ENCODE results near the gene CLN3. TPM values are rescaled to one million over a fixed set of nuclear protein-coding genes. Genes with fewer than 3 reads are reported as not detected.

CLN3 gene
- total and polyA plus RNA-seq, 2 experiments from 2014 or later = 25.2 to 39.2 TPM

DNA sequence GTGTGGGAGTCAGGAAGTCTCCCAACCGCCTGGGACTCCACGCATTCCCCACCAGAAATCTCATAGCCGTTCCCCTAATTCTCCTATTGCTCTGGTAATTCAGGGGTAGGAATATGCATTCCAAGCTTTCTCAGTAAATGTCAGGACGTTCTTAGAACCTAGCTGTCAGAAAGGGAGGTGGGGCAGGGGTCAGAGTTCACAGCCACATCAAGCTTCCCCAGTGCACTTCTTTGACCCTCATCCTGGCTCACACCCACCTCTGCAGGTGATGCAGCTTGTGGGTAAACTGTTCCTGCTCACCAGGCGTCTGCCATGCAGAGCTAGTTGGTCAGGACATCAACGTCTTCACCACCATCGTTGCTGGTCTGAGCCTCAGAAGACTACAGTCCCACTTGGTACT is 28.8 kb upstream of the CLN3 start:
- H3K4me3 ChIP-seq = no peak overlapping the region
- DNase-seq (ENCODE audit: low read depth in 1 of 2, low spot score in 1 of 2) = no peak
- TF ChIP-seq, protein P1, sequence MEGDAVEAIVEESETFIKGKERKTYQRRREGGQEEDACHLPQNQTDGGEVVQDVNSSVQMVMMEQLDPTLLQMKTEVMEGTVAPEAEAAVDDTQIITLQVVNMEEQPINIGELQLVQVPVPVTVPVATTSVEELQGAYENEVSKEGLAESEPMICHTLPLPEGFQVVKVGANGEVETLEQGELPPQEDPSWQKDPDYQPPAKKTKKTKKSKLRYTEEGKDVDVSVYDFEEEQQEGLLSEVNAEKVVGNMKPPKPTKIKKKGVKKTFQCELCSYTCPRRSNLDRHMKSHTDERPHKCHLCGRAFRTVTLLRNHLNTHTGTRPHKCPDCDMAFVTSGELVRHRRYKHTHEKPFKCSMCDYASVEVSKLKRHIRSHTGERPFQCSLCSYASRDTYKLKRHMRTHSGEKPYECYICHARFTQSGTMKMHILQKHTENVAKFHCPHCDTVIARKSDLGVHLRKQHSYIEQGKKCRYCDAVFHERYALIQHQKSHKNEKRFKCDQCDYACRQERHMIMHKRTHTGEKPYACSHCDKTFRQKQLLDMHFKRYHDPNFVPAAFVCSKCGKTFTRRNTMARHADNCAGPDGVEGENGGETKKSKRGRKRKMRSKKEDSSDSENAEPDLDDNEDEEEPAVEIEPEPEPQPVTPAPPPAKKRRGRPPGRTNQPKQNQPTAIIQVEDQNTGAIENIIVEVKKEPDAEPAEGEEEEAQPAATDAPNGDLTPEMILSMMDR (IDR thresholded peaks at IDR 0.05; ENCODE audit: low read depth, low read length) = no peak
- H3K9me3 ChIP-seq (ENCODE audit: low read depth) = no peaks in the 10 kb centered on the region
- H3K27me3 ChIP-seq = no peaks in the 10 kb centered on the region
- H3K36me3 ChIP-seq = no peaks in the 10 kb centered on the region
- no peak overlapping the region for H3K27ac ChIP-seq
- no peaks in the 10 kb centered on the region for H3K4me1 ChIP-seq (ENCODE audit: low read depth)

DNA sequence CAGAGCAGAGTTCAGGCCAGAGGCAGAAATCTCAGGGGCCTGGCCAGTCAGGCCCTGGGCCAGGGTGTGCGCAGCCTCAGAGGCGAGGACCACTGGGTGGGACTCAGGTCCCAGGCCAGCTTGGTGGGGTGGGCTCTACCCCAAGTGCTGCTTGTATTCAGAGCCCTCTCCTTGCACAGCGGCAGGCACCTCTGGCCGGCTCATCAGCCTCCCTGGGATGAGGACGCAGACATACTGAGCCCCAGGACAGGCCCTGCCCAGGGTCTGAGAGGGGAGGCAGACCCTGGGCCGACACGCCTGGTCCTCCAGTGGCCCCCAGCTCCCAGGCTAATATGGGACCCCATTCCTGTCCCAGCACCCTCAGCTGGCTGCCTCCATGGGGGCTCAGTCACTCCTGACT is 22.4 kb upstream of the CLN3 start:
- TF ChIP-seq, protein P1 (IDR thresholded peaks at IDR 0.05; ENCODE audit: low read depth, low read length) = no peak

DNA sequence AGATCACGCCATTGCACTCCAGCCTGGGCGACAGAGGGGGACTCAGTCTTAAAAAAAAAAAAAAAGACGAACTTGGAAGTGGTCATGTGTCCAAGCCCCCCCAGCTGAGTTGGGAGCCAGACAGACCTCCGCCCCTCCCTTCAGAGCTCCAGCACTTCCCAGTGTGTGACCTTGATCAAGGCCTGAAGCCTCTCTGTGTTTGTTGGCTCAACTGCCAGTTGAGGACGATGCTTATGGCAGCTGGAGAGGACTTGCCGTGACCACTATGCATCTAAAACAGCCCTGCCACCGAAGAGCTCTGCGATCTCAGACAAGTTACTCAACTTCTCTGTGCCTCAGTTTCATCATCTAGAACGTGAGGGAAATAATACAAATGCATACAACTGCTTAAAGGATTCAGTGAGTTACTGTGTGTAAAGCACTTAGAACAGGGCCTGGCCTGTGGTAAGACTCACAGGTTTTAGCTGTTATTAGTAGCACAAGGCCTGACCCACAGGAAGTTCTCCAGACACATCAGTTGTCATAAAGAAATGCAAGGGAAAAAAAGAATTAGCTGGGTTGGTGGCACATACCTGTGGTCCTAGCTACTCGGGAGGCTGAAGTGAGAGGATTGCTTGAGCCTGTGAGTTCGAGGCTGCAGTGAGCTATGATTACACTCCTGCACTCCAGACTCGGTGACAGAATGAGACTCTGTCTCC is 21.8 kb upstream of the CLN3 start:
- Histone ChIP-seq H3K4me3 (no peak overlapping the region), H3K36me3 (no peaks in the 10 kb centered on the region), H3K27me3 (no peaks in the 10 kb centered on the region), H3K27ac (no peak overlapping the region), H3K9me3 (ENCODE audit: low read depth) (no peaks in the 10 kb centered on the region), H3K4me1 (ENCODE audit: low read depth) (no peaks in the 10 kb centered on the region)
- TF ChIP-seq, protein P1 (IDR thresholded peaks at IDR 0.05; ENCODE audit: low read depth, low read length) = no peak
- DNase-seq (ENCODE audit: low read depth in 1 of 2, low spot score in 1 of 2) = no peak

More for the DNA sequence above, 22.4 kb upstream of the CLN3 start:
- Histone ChIP-seq H3K9me3 (ENCODE audit: low read depth) (no peaks in the 10 kb centered on the region), H3K36me3 (no peaks in the 10 kb centered on the region), H3K27ac (no peak overlapping the region), H3K4me3 (no peak overlapping the region), H3K4me1 (ENCODE audit: low read depth) (no peaks in the 10 kb centered on the region), H3K27me3 (no peaks in the 10 kb centered on the region)
- no peak for DNase-seq (ENCODE audit: low read depth in 1 of 2, low spot score in 1 of 2)

DNA sequence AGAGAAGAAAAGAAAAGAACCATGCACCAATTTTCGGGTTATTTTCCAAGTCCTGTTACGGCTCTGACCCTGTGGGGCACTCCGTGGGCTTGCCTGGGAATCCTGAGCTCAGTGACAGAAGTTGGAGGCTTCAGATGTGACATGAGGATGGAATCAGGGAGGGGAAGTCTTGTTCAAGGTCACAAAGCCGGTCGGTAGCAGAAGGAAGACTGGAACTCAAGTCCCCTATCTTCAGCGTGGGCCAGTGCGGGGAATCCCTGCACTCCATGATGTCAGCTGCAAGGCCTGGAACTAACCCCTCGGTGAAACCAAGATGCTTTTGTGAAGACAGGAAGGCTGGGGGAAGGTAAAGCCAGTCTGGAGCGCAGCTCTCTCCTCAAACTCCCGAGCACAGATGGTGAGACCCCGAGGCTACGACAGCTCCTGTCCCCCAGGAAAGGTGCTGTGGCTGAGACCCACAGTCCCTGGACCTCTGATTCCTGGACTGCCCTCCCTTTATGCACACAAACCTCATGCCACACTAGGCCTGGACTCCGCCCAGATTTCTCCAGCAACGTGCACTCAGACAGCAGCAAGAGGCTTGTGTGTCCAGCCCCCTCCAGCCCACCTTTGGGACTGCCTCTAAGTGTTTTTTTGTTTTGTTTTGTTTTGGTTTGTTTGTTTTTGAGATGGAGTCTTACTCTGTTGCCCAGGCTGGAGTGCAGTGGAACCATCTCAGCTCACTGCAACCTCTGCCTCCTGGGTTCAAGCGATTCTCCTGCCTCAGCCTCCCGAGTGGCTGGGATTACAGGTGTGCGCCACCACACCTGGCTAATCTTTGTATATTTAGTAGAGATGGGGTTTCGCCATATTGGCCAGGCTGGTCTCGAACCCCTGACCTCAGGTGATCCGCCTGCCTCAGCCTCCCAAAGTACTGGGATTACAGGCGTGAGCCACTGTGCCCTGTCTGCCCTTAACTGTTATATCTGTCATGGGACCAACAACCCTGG is 20.2 kb upstream of the CLN3 start:
- TF ChIP-seq, protein P1 (IDR thresholded peaks at IDR 0.05; ENCODE audit: low read depth, low read length) = no peak
- no peaks in the 10 kb centered on the region for H3K36me3 ChIP-seq
- H3K27ac ChIP-seq = no peak overlapping the region
- no peak overlapping the region for H3K4me3 ChIP-seq
- DNase-seq (ENCODE audit: low read depth in 1 of 2, low spot score in 1 of 2) = no peak
- H3K9me3 ChIP-seq (ENCODE audit: low read depth) = no peaks in the 10 kb centered on the region
- H3K4me1 ChIP-seq (ENCODE audit: low read depth) = no peaks in the 10 kb centered on the region
- H3K27me3 ChIP-seq = no peaks in the 10 kb centered on the region

DNA sequence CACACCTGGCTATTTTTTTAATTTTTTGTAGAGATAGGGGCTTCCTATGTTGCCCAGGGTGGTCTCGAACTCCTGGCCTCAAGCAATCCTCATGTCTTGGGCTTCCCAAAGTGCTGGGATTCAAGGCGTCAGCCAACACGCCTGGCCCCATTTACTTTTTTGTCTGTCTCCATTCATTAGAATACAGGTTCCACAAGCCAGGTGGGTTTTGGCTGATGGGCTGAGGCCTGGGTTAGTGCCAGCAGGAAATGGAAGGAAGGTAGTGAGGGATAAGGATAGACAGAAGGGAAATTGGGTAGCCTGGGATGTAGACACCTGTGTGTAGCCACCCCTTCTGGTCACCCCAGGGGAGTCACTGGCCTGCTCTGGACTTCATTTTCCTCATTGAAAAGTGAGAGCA is 19.2 kb upstream of the CLN3 start:
- Histone ChIP-seq H3K27me3 (peaks cover 2% of the 10 kb centered on the region), H3K36me3 (no peaks in the 10 kb centered on the region), H3K4me3 (no peak overlapping the region), H3K27ac (no peak overlapping the region), H3K4me1 (ENCODE audit: low read depth) (no peaks in the 10 kb centered on the region), H3K9me3 (ENCODE audit: low read depth) (no peaks in the 10 kb centered on the region)
- TF ChIP-seq, protein P1 (IDR thresholded peaks at IDR 0.05; ENCODE audit: low read depth, low read length) = no peak
- DNase-seq (ENCODE audit: low read depth in 1 of 2, low spot score in 1 of 2) = no peak

All from cardiac muscle cell (in vitro differentiated cells and primary cell).